ENCODE data around the gene GPRIN2. TPM values are rescaled to one million over a fixed set of nuclear protein-coding genes. Genes with fewer than 3 reads are reported as not detected.
"Not testable (repeated sequence)": the region's sequence is repeated elsewhere in the genome, so short reads cannot be mapped to it uniquely, and the experiment has no call there.

The GPRIN2 gene
- total and polyA plus RNA-seq, 2 of the 8 experiments (the other 6 are each of a cell fraction or from before 2014, with no cell fraction given): 14.3 to 18.6 TPM

- peak; percentile 38 for TF ChIP-seq EZH2 (IDR thresholded peaks at IDR 0.05; ENCODE audit: low read depth, low read length, severe bottlenecking)
- H3K27me3 ChIP-seq (replicated peaks in 1 of 4; ENCODE audit: control insufficient read depth in 3 of 4, extremely low read depth in 1 of 4, insufficient read depth in 3 of 4, low read length in 3 of 4); H3K4ac ChIP-seq (replicated peaks; ENCODE audit: insufficient read length, low read depth, low read length); H2AK5ac ChIP-seq (ENCODE audit: low read depth, low read length); H4K8ac ChIP-seq (ENCODE audit: extremely low read depth, insufficient read depth, low read length); H3K36me3 ChIP-seq (ENCODE audit: control insufficient read depth in 2 of 4, insufficient read depth in 4 of 4, low read length in 3 of 4); H2BK12ac ChIP-seq (ENCODE audit: low read depth, low read length); H4K20me1 ChIP-seq (replicated peaks in 1 of 2; ENCODE audit: control insufficient read depth in 1 of 2, insufficient read depth in 2 of 2, low read length in 2 of 2); H2BK120ac ChIP-seq (replicated peaks; ENCODE audit: low read depth, low read length); H3K4me1 ChIP-seq (replicated peaks in 1 of 4; ENCODE audit: control insufficient read depth in 3 of 4, insufficient read depth in 4 of 4, low read length in 3 of 4); CTCF ChIA-PET (ENCODE audit: partially characterized antibody); H2BK5ac ChIP-seq (ENCODE audit: low read depth, low read length); H3K9me3 ChIP-seq (ENCODE audit: insufficient read depth in 2 of 2, low read depth in 1 of 2, low read length in 1 of 2); H2AFZ ChIP-seq (ENCODE audit: low read length); FAIRE-seq; H4K5ac ChIP-seq (ENCODE audit: insufficient read length, low read depth, low read length); H4K91ac ChIP-seq (replicated peaks; ENCODE audit: insufficient read length, low read length); H3K23ac ChIP-seq (ENCODE audit: insufficient read length); H3K14ac ChIP-seq (ENCODE audit: insufficient read length); H3K18ac ChIP-seq (ENCODE audit: extremely low read depth, low read length); H3K23me2 ChIP-seq (ENCODE audit: low read depth, low read length); H2BK15ac ChIP-seq (ENCODE audit: low read length); H3K27ac ChIP-seq (ENCODE audit: low read depth, low read length); POLR2A ChIA-PET (ENCODE audit: partially characterized antibody); H3K9ac ChIP-seq (replicated peaks in 1 of 4; ENCODE audit: extremely low read depth in 1 of 4, low read depth in 3 of 4, low read length in 3 of 4); H3K79me1 ChIP-seq (ENCODE audit: low read depth, low read length); H3K79me2 ChIP-seq (ENCODE audit: control insufficient read depth in 1 of 2, insufficient read depth in 2 of 2, low read length in 2 of 2); H3K56ac ChIP-seq (replicated peaks; ENCODE audit: insufficient read length, low read depth, low read length); H2BK20ac ChIP-seq (ENCODE audit: low read length): not testable (repeated sequence)
- Histone ChIP-seq H3K4me2 (ENCODE audit: insufficient read depth in 1 of 2, low read depth in 2 of 2, low read length in 2 of 2) (peak within 1 kb of the TSS; percentile 39 to 49; a peak in 3 of 4 replicates), H3K4me3 (ENCODE audit: extremely low read depth in 1 of 4, insufficient read depth in 2 of 4, low read depth in 3 of 4, low read length in 4 of 4) (peak within 1 kb of the TSS in 2 of 4 experiments; percentile 13 to 43; a peak in 2 of 8 replicates)
- peak in 1 of 2 experiments; percentile 64 for DNase-seq (ENCODE audit: low read depth in 1 of 2, low spot score in 2 of 2)
- WGBS, 2 experiments (ENCODE audit: extremely low coverage in 1 of 2, insufficient coverage in 1 of 2, insufficient read length in 1 of 2, insufficient replicate concordance in 2 of 2, low coverage in 1 of 2, low lambda C conversion rate in 2 of 2, missing lambda C conversion rate in 1 of 2): 1% methylated on average over 19 of the region's 68 CpGs; no CpG with 5 or more reads in 1 of the 2 experiments
These were observed 22.2 kb upstream of the GPRIN2 start, which contains the start of gene SYT15 for GRCh38 chr10:46578474-46579178. SYT15 (plus strand) TSS chr10:46579128; CDS start chr10:46579169, 41 bp downstream.
